ENCODE results near the gene KRTAP5-1. TPM values are rescaled to one million over a fixed set of nuclear protein-coding genes. Genes with fewer than 3 reads are reported as not detected.

Gene KRTAP5-1
- polyA plus RNA-seq, 1 donor (not counting 4 experiments of a cell fraction or from before 2014, with no cell fraction given): not detected

GRCh38 chr11:1630271-1630670 lies 45.2 kb upstream of the KRTAP5-1 start:
- Histone ChIP-seq H3K36me3 (ENCODE audit: control insufficient read depth in 2 of 2, extremely low read depth in 1 of 2, insufficient read depth in 2 of 2, low read length in 2 of 2) (no peaks in the 10 kb centered on the region), H3K9me3 (ENCODE audit: control insufficient read depth, low read depth, low read length) (no peaks in the 10 kb centered on the region), H3K79me2 (ENCODE audit: control insufficient read depth, insufficient read depth, low read length) (no peaks in the 10 kb centered on the region), H3K9ac (ENCODE audit: control insufficient read depth, extremely low read depth, insufficient read depth, low read length) (no peak overlapping the region), H3K9me1 (ENCODE audit: control insufficient read depth, extremely low read depth, insufficient read depth, low read length) (no peaks in the 10 kb centered on the region), H3K4me2 (ENCODE audit: control insufficient read depth, extremely low read depth, insufficient read depth, low read depth, low read length) (no peak overlapping the region), H3K27ac (ENCODE audit: control insufficient read depth, insufficient read depth, low read length) (no peak overlapping the region), H3K4me1 (ENCODE audit: control insufficient read depth, extremely low read depth, insufficient read depth, low read length) (no peaks in the 10 kb centered on the region), H4K20me1 (ENCODE audit: control insufficient read depth, extremely low read depth, insufficient read depth, low read length) (no peaks in the 10 kb centered on the region), H3K27me3 (ENCODE audit: control insufficient read depth, extremely low read depth, insufficient read depth, low read length) (peaks cover 18% of the 10 kb centered on the region), H2AFZ (ENCODE audit: control insufficient read depth, low read length) (no peak overlapping the region), H3K4me3 (ENCODE audit: control insufficient read depth in 2 of 3, extremely low read depth in 1 of 3, insufficient read depth in 2 of 3, low read depth in 1 of 3, low read length in 3 of 3) (no peak overlapping the region)
- DNase-seq (ENCODE audit: low read depth, low spot score): no peak
- TF ChIP-seq EZH2 (IDR thresholded peaks at IDR 0.05; ENCODE audit: low read length): no peak
- TF ChIP-seq CTCF (optimal IDR thresholded peaks at IDR 0.05 in 1 of 3, IDR thresholded peaks at IDR 0.05 in 1 of 3, conservative IDR thresholded peaks at IDR 0.05 in 1 of 3; ENCODE audit: extremely low read depth in 1 of 3, insufficient read depth in 2 of 3, low read length in 3 of 3): no peak
- no peak for FAIRE-seq
- dilution Hi-C loops (cut with MboI; ENCODE audit: extremely low pct_ligation_motif_present, low sequenced_read_pairs): loop anchor here (10.0 kb wide), 1 partner anchor 95 kb away; no protein-coding TSS in a partner anchor

DNA sequence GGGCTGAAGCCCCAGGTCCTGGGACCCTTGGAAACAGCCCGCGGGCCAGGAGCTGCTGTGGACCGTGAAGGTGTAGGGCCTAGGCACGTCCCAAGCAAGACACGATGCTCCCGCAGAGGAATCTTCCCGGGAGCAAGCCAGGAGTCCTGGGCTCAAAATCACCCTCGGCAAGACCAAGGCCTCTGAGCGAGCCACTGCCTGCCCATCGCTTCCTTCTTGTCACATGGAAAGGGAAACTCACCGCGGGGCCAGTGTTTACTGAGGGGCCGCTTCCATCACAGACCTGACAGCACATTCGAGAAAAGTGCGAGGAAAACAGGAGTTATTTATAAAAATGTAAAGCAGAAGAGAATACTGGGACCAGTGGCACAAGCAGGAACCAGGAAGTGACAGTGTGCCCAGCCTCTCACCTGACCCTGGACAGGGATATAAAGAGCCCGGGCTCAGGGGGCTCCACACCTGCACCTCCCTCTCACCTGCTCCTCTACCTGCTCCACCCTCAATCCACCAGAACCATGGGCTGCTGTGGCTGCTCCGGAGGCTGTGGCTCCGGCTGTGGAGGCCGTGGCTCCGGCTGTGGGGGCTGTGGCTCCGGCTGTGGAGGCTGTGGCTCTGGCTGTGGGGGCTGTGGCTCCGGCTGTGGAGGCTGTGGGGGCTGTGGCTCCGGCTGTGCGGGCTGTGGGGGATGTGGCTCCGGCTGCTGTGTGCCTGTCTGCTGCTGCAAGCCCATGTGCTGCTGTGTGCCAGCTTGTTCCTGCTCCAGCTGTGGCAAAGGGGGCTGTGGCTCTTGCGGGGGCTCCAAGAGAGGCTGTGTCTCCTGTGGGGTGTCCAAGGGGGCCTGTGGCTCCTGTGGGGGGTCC lies 44.5 kb upstream of the KRTAP5-1 start, which contains the start of gene KRTAP5-5:
Gene KRTAP5-5, plus strand, starts transcription at position 450 of the 860 bp plus-strand sequence. Its CDS starts 66 bp downstream, at position 516.
- Histone ChIP-seq H3K9me1 (ENCODE audit: control insufficient read depth, extremely low read depth, insufficient read depth, low read length) (no peaks in the 10 kb centered on the region), H3K27ac (ENCODE audit: control insufficient read depth, insufficient read depth, low read length) (no peak within 1 kb of the TSS), H3K9me3 (ENCODE audit: control insufficient read depth, low read depth, low read length) (no peaks in the 10 kb centered on the region), H3K27me3 (ENCODE audit: control insufficient read depth, extremely low read depth, insufficient read depth, low read length) (peaks cover 18% of the 10 kb centered on the region), H3K79me2 (ENCODE audit: control insufficient read depth, insufficient read depth, low read length) (no peaks in the 10 kb centered on the region), H3K9ac (ENCODE audit: control insufficient read depth, extremely low read depth, insufficient read depth, low read length) (no peak within 1 kb of the TSS), H3K4me2 (ENCODE audit: control insufficient read depth, extremely low read depth, insufficient read depth, low read depth, low read length) (no peak within 1 kb of the TSS), H3K36me3 (ENCODE audit: control insufficient read depth in 2 of 2, extremely low read depth in 1 of 2, insufficient read depth in 2 of 2, low read length in 2 of 2) (no peaks in the 10 kb centered on the region), H3K4me3 (ENCODE audit: control insufficient read depth in 2 of 3, extremely low read depth in 1 of 3, insufficient read depth in 2 of 3, low read depth in 1 of 3, low read length in 3 of 3) (no peak within 1 kb of the TSS), H4K20me1 (ENCODE audit: control insufficient read depth, extremely low read depth, insufficient read depth, low read length) (no peaks in the 10 kb centered on the region), H3K4me1 (ENCODE audit: control insufficient read depth, extremely low read depth, insufficient read depth, low read length) (no peaks in the 10 kb centered on the region), H2AFZ (ENCODE audit: control insufficient read depth, low read length) (no peak within 1 kb of the TSS)
- no peak for DNase-seq (ENCODE audit: low read depth, low spot score)
- TF ChIP-seq EZH2 (IDR thresholded peaks at IDR 0.05; ENCODE audit: low read length): no peak
- TF ChIP-seq CTCF (optimal IDR thresholded peaks at IDR 0.05 in 1 of 3, IDR thresholded peaks at IDR 0.05 in 1 of 3, conservative IDR thresholded peaks at IDR 0.05 in 1 of 3; ENCODE audit: extremely low read depth in 1 of 3, insufficient read depth in 2 of 3, low read length in 3 of 3): no peak
- dilution Hi-C loops (cut with MboI; ENCODE audit: extremely low pct_ligation_motif_present, low sequenced_read_pairs): loop anchor here (10.0 kb wide), 1 partner anchor 95 kb away; no protein-coding TSS in a partner anchor
- no peak for FAIRE-seq
